GM12874 (cell line): ENCODE results near the gene SBF1.

Experiments used
- CTCF ChIP-seq: IDR thresholded peaks from 2 replicates; pipeline ENCODE4 v1.5.1; 2011; ENCODE audit warnings: low read depth, mild to moderate bottlenecking, control low read depth, low read length, moderate library complexity; ENCODE audit not compliant: insufficient read depth

SBF1 gene

GRCh38 chr22:50490531-50491308 is 15.9 kb upstream of the SBF1 start:
- TF ChIP-seq CTCF: no peak

GRCh38 chr22:50489363-50490243 is 14.8 kb upstream of the SBF1 start:
- no peak for TF ChIP-seq CTCF

GRCh38 chr22:50488886-50489285 is 14.1 kb upstream of the SBF1 start:
- TF ChIP-seq CTCF: no peak

- no peak for TF ChIP-seq CTCF
Measured at GRCh38 chr22:50488006-50488677, 13.3 kb upstream of the SBF1 start.

GRCh38 chr22:50487290-50488005 is 12.6 kb upstream of the SBF1 start:
- TF ChIP-seq CTCF: no peak

GRCh38 chr22:50486561-50487289 is 11.9 kb upstream of the SBF1 start, which contains the start of gene MIOX:
Gene MIOX (plus strand): TSS chr22:50486859. CDS start chr22:50486898, 39 bp downstream.
- no peak for TF ChIP-seq CTCF
